WI38 (cell line): ENCODE data around the gene CDCA4.

Experiments used
- H3K4me3 ChIP-seq: 2 replicates; pipeline ENCODE4 v1.5.1; 2011; ENCODE audit warnings: low read depth, mild to moderate bottlenecking, control low read depth, low read length
- CTCF ChIP-seq: IDR thresholded peaks from 2 replicates; pipeline ENCODE4 v1.5.1; 2012; ENCODE audit warnings: low read depth, mild to moderate bottlenecking, control low read depth, low read length

The CDCA4 gene

GRCh38 chr14:104977681-104978653 lies 42.9 kb downstream of the CDCA4 start, which contains the start of gene AHNAK2:
TSS of gene AHNAK2 (minus strand) at chr14:104978374. CDS start at chr14:104978237, 137 bp downstream.
- no peak for TF ChIP-seq CTCF
- H3K4me3 ChIP-seq, result peak within 1 kb of the TSS; percentile 58

GRCh38 chr14:104977008-104977680 lies 43.7 kb downstream of the CDCA4 start:
- TF ChIP-seq CTCF, result no peak
- peak overlapping the region; percentile 58 for H3K4me3 ChIP-seq

GRCh38 chr14:104976198-104977007 lies 44.5 kb downstream of the CDCA4 start:
- TF ChIP-seq CTCF, result peak; percentile 85

GRCh38 chr14:104975481-104976197 lies 45.2 kb downstream of the CDCA4 start:
- TF ChIP-seq CTCF, result no peak
- H3K4me3 ChIP-seq, result no peak overlapping the region

More at GRCh38 chr14:104976198-104977007, 44.5 kb downstream of the CDCA4 start:
- no peak overlapping the region for H3K4me3 ChIP-seq

GRCh38 chr14:104974665-104975390 lies 46.1 kb downstream of the CDCA4 start:
- H3K4me3 ChIP-seq, result no peak overlapping the region
- TF ChIP-seq CTCF, result no peak

GRCh38 chr14:104974146-104974541 lies 46.7 kb downstream of the CDCA4 start:
- H3K4me3 ChIP-seq, result peak overlapping the region; percentile 27
- no peak for TF ChIP-seq CTCF
